H9 (cell line): ENCODE measurements around the gene DDIAS. TPM values are rescaled to one million over a fixed set of nuclear protein-coding genes. Genes with fewer than 3 reads are reported as not detected.

Experiments
- DNase-seq: peaks from one replicate; pipeline ENCODE4 v3.0.0-alpha.2; 2017
- H2AFZ ChIP-seq: one replicate; pipeline ENCODE4 v1.6.1; 2013; ENCODE audit warnings: mild to moderate bottlenecking, low read length, control low read depth, moderate library complexity
- H2AK5ac ChIP-seq: 2 replicates; pipeline ENCODE4 v1.6.1; 2013; ENCODE audit warnings: low read length, control low read depth, mixed read lengths; ENCODE audit not compliant: insufficient read length
- H2BK120ac ChIP-seq: one replicate; pipeline ENCODE4 v1.6.1; 2013; ENCODE audit warnings: low read depth, mild to moderate bottlenecking, low read length, control low read depth, inconsistent platforms; ENCODE audit not compliant: poor library complexity, severe bottlenecking
- H2BK12ac ChIP-seq: 2 replicates; pipeline ENCODE4 v1.6.1; 2013; ENCODE audit warnings: low read length, control low read depth, mixed read lengths, low read depth; ENCODE audit not compliant: insufficient read length
- H2BK15ac ChIP-seq: 2 replicates; pipeline ENCODE4 v1.6.1; 2013; ENCODE audit warnings: low read depth, low read length, control low read depth
- H2BK20ac ChIP-seq: one replicate; pipeline ENCODE4 v1.6.1; 2013; ENCODE audit warnings: low read depth, mild to moderate bottlenecking, low read length, control low read depth, inconsistent platforms; ENCODE audit not compliant: poor library complexity, severe bottlenecking
- H2BK5ac ChIP-seq: 2 replicates; pipeline ENCODE4 v1.6.1; 2013; ENCODE audit warnings: low read length, control low read depth, mixed read lengths; ENCODE audit not compliant: insufficient read length
- H3K14ac ChIP-seq: 2 replicates; pipeline ENCODE4 v1.6.1; 2013; ENCODE audit warnings: low read length, control low read depth; ENCODE audit not compliant: insufficient read depth
- H3K18ac ChIP-seq: 2 replicates; pipeline ENCODE4 v1.6.1; 2013; ENCODE audit warnings: low read depth, mild to moderate bottlenecking, mixed read lengths, low read length, control low read depth; ENCODE audit not compliant: insufficient read length
- H3K23ac ChIP-seq: 2 replicates; pipeline ENCODE4 v1.6.1; 2013; ENCODE audit warnings: low read length, control low read depth, mixed read lengths, low read depth; ENCODE audit not compliant: insufficient read length
- H3K23me2 ChIP-seq: 2 replicates; pipeline ENCODE4 v1.6.1; 2013; ENCODE audit warnings: low read depth, mild to moderate bottlenecking, mixed read lengths, low read length, control low read depth; ENCODE audit not compliant: insufficient read length, poor library complexity, severe bottlenecking
- H3K27ac ChIP-seq: 2 replicates; pipeline ENCODE4 v1.5.1; 2013; ENCODE audit warnings: low read length, control low read depth, mixed read lengths, low read depth; ENCODE audit not compliant: insufficient read length
- H3K27me3 ChIP-seq: 2 replicates; pipeline ENCODE4 v1.6.1; 2013; ENCODE audit warnings: low read length, control low read depth, inconsistent platforms; ENCODE audit not compliant: insufficient read depth
- H3K4ac ChIP-seq: 2 replicates; pipeline ENCODE4 v1.6.1; 2013; ENCODE audit warnings: low read depth, mild to moderate bottlenecking, control low read depth, inconsistent platforms, low read length, moderate library complexity
- H3K4me1 ChIP-seq: 2 replicates; pipeline ENCODE4 v1.6.1; 2013; ENCODE audit warnings: low read length, control low read depth, inconsistent platforms; ENCODE audit not compliant: insufficient read depth
- H3K4me2 ChIP-seq: 2 replicates; pipeline ENCODE4 v1.6.1; 2013; ENCODE audit warnings: low read length, control low read depth, mixed read lengths; ENCODE audit not compliant: insufficient read length, insufficient read depth
- H3K56ac ChIP-seq: 2 replicates; pipeline ENCODE4 v1.6.1; 2013; ENCODE audit warnings: low read depth, mild to moderate bottlenecking, mixed read lengths, low read length, control low read depth; ENCODE audit not compliant: insufficient read length
- H3K79me1 ChIP-seq: 2 replicates; pipeline ENCODE4 v1.6.1; 2013; ENCODE audit warnings: low read depth, mild to moderate bottlenecking, moderate library complexity, low read length, control low read depth, inconsistent platforms; ENCODE audit not compliant: insufficient read depth, poor library complexity, severe bottlenecking
- H3K79me2 ChIP-seq: 2 replicates; pipeline ENCODE4 v1.6.1; 2013; ENCODE audit warnings: low read length, control low read depth, inconsistent platforms; ENCODE audit not compliant: insufficient read depth
- H3K9ac ChIP-seq: 2 replicates; pipeline ENCODE4 v1.6.1; 2013; ENCODE audit warnings: low read length, control low read depth, mixed read lengths; ENCODE audit not compliant: insufficient read length; ENCODE audit errors: extremely low read depth
- H3K9me3 ChIP-seq: one replicate; pipeline ENCODE4 v1.6.1; 2013; ENCODE audit warnings: low read depth, low read length, inconsistent platforms; ENCODE audit not compliant: control insufficient read depth
- H3T11ph ChIP-seq: one replicate; pipeline ENCODE4 v1.6.1; 2013; ENCODE audit warnings: mild to moderate bottlenecking, low read length, control low read depth, inconsistent platforms
- H4K20me1 ChIP-seq: one replicate; pipeline ENCODE4 v1.6.1; 2013; ENCODE audit not compliant: control insufficient read depth, insufficient read length, insufficient read depth
- H4K5ac ChIP-seq: 2 replicates; pipeline ENCODE4 v1.6.1; 2013; ENCODE audit warnings: low read depth, mild to moderate bottlenecking, mixed read lengths, low read length, control low read depth; ENCODE audit not compliant: insufficient read length
- H4K8ac ChIP-seq: replicated peaks from 2 replicates; pipeline ENCODE4 v1.6.1; 2013; ENCODE audit warnings: low read length, control low read depth, mixed read lengths, low read depth; ENCODE audit not compliant: insufficient read length
- H4K91ac ChIP-seq: 2 replicates; pipeline ENCODE4 v1.6.1; 2013; ENCODE audit warnings: low read depth, mild to moderate bottlenecking, moderate library complexity, mixed read lengths, low read length, control low read depth; ENCODE audit not compliant: insufficient read length
- H3K27ac Mint-ChIP-seq, 3 experiments: 2 replicates in 2 of 3; 3 replicates in 1 of 3; pipeline ENCODE4 v1.8.0; 2020 to 2021; ENCODE audit warnings: mixed read lengths in 3 of 3, mild to moderate bottlenecking in 1 of 3, moderate library complexity in 1 of 3
- H3K27me3 Mint-ChIP-seq: 2 replicates; pipeline ENCODE4 v1.8.0; 2021; ENCODE audit warnings: low read depth, mild to moderate bottlenecking, moderate library complexity, mixed read lengths
- H3K36me3 Mint-ChIP-seq, 3 experiments: 2 replicates in 2 of 3; 3 replicates in 1 of 3; pipeline ENCODE4 v1.8.0; 2020 to 2021; ENCODE audit warnings: low read depth in 3 of 3, mixed read lengths in 3 of 3; ENCODE audit not compliant: insufficient read depth in 1 of 3
- H3K4me1 Mint-ChIP-seq, 2 experiments: 2 replicates each; pipeline ENCODE4 v1.8.0; 2020; ENCODE audit warnings: mixed read lengths in 2 of 2
- H3K4me3 Mint-ChIP-seq, 2 experiments: 2 replicates in 1 of 2; 3 replicates in 1 of 2; pipeline ENCODE4 v1.8.0; 2020 to 2021; ENCODE audit warnings: mild to moderate bottlenecking in 2 of 2, mixed read lengths in 2 of 2, moderate library complexity in 1 of 2
- H3K9me3 Mint-ChIP-seq, 2 experiments: 2 replicates in 1 of 2; 3 replicates in 1 of 2; pipeline ENCODE4 v1.8.0; 2020; ENCODE audit warnings: mild to moderate bottlenecking in 2 of 2, mixed read lengths in 2 of 2, moderate library complexity in 1 of 2
- total RNA-seq: library from RNA; stranded (reverse); gene quantifications from 2 replicates; pipeline ENCODE4 v1.2.1, GENCODE V29; 2021
- TF ChIP-seq, protein P1 (sequence below): fragments of 200-600 bp; sonication (generic); conservative IDR thresholded peaks from 3 replicates; pipeline ENCODE4 v1.8.0; 2021; ENCODE audit warnings: antibody characterized with exemption, mild to moderate bottlenecking

Gene DDIAS
- total RNA-seq, 1 experiment from 2014 or later: 18.6 TPM

DNA sequence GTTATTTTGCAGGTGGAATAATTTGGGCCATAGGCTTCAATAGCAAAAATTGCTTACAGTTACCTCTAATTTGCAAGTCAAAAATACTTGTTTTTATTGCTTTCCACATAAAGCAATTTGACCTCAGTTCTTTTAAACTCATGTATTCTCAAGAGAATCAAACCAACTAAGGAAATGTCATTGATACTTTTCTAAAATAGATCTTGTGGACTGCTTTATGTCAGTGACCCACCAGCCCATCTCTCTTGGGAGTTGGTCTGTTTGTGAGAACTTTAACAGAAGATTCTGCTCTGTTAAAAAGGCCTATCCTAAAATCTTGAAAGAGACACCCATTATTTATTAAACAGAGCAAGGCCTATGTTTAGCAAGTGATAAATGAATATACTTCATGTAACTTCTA lies 75.2 kb downstream of the DDIAS start:
- Histone ChIP-seq H2BK5ac (no peak overlapping the region), H3K56ac (no peak overlapping the region), H4K5ac (no peak overlapping the region), H3K18ac (no peak overlapping the region), H2AFZ (no peak overlapping the region), H2BK15ac (no peak overlapping the region), H3K23me2 (no peaks in the 10 kb centered on the region), H4K20me1 (no peaks in the 10 kb centered on the region), H2AK5ac (no peak overlapping the region), H3K14ac (no peak overlapping the region), H3K4ac (no peak overlapping the region), H4K91ac (no peak overlapping the region), H3K9me3 (no peaks in the 10 kb centered on the region), H2BK120ac (no peak overlapping the region), H4K8ac (no peak overlapping the region), H3K79me2 (no peaks in the 10 kb centered on the region), H3K23ac (no peak overlapping the region), H3K27ac (no peak overlapping the region), H2BK20ac (no peak overlapping the region), H2BK12ac (no peak overlapping the region), H3K79me1 (no peaks in the 10 kb centered on the region), H3K4me2 (no peak overlapping the region), H3T11ph (no peak overlapping the region), H3K9ac (no peak overlapping the region), H3K27me3 (no peaks in the 10 kb centered on the region), H3K4me1 (no peaks in the 10 kb centered on the region)
- H3K4me3 Mint-ChIP-seq: no peak overlapping the region
- no peaks in the 10 kb centered on the region for H3K9me3 Mint-ChIP-seq
- no peak for DNase-seq
- TF ChIP-seq, protein P1, sequence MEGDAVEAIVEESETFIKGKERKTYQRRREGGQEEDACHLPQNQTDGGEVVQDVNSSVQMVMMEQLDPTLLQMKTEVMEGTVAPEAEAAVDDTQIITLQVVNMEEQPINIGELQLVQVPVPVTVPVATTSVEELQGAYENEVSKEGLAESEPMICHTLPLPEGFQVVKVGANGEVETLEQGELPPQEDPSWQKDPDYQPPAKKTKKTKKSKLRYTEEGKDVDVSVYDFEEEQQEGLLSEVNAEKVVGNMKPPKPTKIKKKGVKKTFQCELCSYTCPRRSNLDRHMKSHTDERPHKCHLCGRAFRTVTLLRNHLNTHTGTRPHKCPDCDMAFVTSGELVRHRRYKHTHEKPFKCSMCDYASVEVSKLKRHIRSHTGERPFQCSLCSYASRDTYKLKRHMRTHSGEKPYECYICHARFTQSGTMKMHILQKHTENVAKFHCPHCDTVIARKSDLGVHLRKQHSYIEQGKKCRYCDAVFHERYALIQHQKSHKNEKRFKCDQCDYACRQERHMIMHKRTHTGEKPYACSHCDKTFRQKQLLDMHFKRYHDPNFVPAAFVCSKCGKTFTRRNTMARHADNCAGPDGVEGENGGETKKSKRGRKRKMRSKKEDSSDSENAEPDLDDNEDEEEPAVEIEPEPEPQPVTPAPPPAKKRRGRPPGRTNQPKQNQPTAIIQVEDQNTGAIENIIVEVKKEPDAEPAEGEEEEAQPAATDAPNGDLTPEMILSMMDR: no peak
- peaks cover 0 to 2% (median 0%) of the 10 kb centered on the region in 3 experiments; a peak in 1 of 7 replicates for H3K36me3 Mint-ChIP-seq
- no peaks in the 10 kb centered on the region for H3K4me1 Mint-ChIP-seq
- no peak overlapping the region for H3K27ac Mint-ChIP-seq
- H3K27me3 Mint-ChIP-seq: no peaks in the 10 kb centered on the region
